ENCODE results near the gene TNFRSF8. TPM values are rescaled to one million over a fixed set of nuclear protein-coding genes. Genes with fewer than 3 reads are reported as not detected.
A peak's percentile ranks its signal among the peaks of the same experiment; 100 is the strongest.

Gene TNFRSF8
- total RNA-seq, 2 donors from 2014 or later: 0.16 to 0.47 TPM

- peak; percentile 50 for DNase-seq
- intact Hi-C loops (cut with DNase I): no loop called here
- H3K27ac ChIP-seq: peak overlapping the region; percentile 49
- no peak overlapping the region for H3K4me3 ChIP-seq
- H3K4me1 ChIP-seq: peaks cover 3% of the 10 kb centered on the region
- H3K9me3 ChIP-seq: no peaks in the 10 kb centered on the region
- H3K27me3 ChIP-seq: no peaks in the 10 kb centered on the region
- H3K9ac ChIP-seq (ENCODE audit: low read depth in 2 of 2, low read length in 2 of 2): no peak overlapping the region
- TF ChIP-seq CTCF (IDR thresholded peaks at IDR 0.05): no peak
- H3K36me3 ChIP-seq: no peaks in the 10 kb centered on the region
Observed at GRCh38 chr1:12180315-12180714, 117.2 kb downstream of the TNFRSF8 start.

GRCh38 chr1:12180903-12181302 is 117.8 kb downstream of the TNFRSF8 start:
- H3K4me1 ChIP-seq: peaks cover 5% of the 10 kb centered on the region
- intact Hi-C loops (cut with DNase I): no loop called here

GRCh38 chr1:12181568-12181967 is 118.5 kb downstream of the TNFRSF8 start:
- no peak for DNase-seq
- peaks cover 7% of the 10 kb centered on the region for H3K4me1 ChIP-seq
- no peak overlapping the region for H3K9ac ChIP-seq (ENCODE audit: low read depth in 2 of 2, low read length in 2 of 2)
- H3K27me3 ChIP-seq: no peaks in the 10 kb centered on the region
- no peak overlapping the region for H3K27ac ChIP-seq
- intact Hi-C loops (cut with DNase I): no loop called here
- TF ChIP-seq CTCF (IDR thresholded peaks at IDR 0.05): no peak
- H3K4me3 ChIP-seq: no peak overlapping the region
- H3K9me3 ChIP-seq: no peaks in the 10 kb centered on the region
- no peaks in the 10 kb centered on the region for H3K36me3 ChIP-seq

More at GRCh38 chr1:12180903-12181302, 117.8 kb downstream of the TNFRSF8 start:
- no peak overlapping the region for H3K9ac ChIP-seq (ENCODE audit: low read depth in 2 of 2, low read length in 2 of 2)
- no peak for DNase-seq
- H3K27me3 ChIP-seq: no peaks in the 10 kb centered on the region
- peak overlapping the region; percentile 49 for H3K27ac ChIP-seq
- no peak for TF ChIP-seq CTCF (IDR thresholded peaks at IDR 0.05)
- H3K36me3 ChIP-seq: no peaks in the 10 kb centered on the region
- no peaks in the 10 kb centered on the region for H3K9me3 ChIP-seq
- no peak overlapping the region for H3K4me3 ChIP-seq

GRCh38 chr1:12182410-12182984 is 119.4 kb downstream of the TNFRSF8 start:
- no peak for TF ChIP-seq CTCF (IDR thresholded peaks at IDR 0.05)
- intact Hi-C loops (cut with DNase I): no loop called here
- H3K36me3 ChIP-seq: no peaks in the 10 kb centered on the region
- no peak overlapping the region for H3K4me3 ChIP-seq
- H3K9ac ChIP-seq (ENCODE audit: low read depth in 2 of 2, low read length in 2 of 2): no peak overlapping the region
- no peak for DNase-seq
- H3K27me3 ChIP-seq: no peaks in the 10 kb centered on the region
- peak overlapping the region; percentile 36 for H3K27ac ChIP-seq
- no peaks in the 10 kb centered on the region for H3K9me3 ChIP-seq
- peaks cover 7% of the 10 kb centered on the region for H3K4me1 ChIP-seq

- H3K9ac ChIP-seq (ENCODE audit: low read depth in 2 of 2, low read length in 2 of 2): no peak overlapping the region
- H3K27ac ChIP-seq: peak overlapping the region; percentile 36
- peaks cover 7% of the 10 kb centered on the region for H3K4me1 ChIP-seq
- no peaks in the 10 kb centered on the region for H3K9me3 ChIP-seq
- no peaks in the 10 kb centered on the region for H3K36me3 ChIP-seq
- intact Hi-C loops (cut with DNase I): no loop called here
- no peak for TF ChIP-seq CTCF (IDR thresholded peaks at IDR 0.05)
- H3K4me3 ChIP-seq: no peak overlapping the region
- DNase-seq: no peak
- H3K27me3 ChIP-seq: no peaks in the 10 kb centered on the region
Observed at GRCh38 chr1:12183095-12183794, 120.1 kb downstream of the TNFRSF8 start.
